Peyer's patch (tissue), 4 donors: ENCODE measurements around the gene ACP6. TPM values are rescaled to one million over a fixed set of nuclear protein-coding genes. Genes with fewer than 3 reads are reported as not detected.

Source experiments
- DNase-seq, 3 donors: peaks; one replicate each; pipeline ENCODE4 v3.0.0-alpha.2; 2017 to 2019
- H3K27ac ChIP-seq, 4 donors: fragments of 200-600 bp; sonication (generic); one replicate each; pipeline ENCODE4 v1.5.1; 2016 to 2019
- H3K27me3 ChIP-seq, 2 donors: fragments of 200-600 bp; sonication (generic); one replicate each; pipeline ENCODE4 v1.5.1; 2019
- H3K36me3 ChIP-seq, 3 donors: fragments of 200-600 bp; sonication (generic); one replicate each; pipeline ENCODE4 v1.5.1; 2016 to 2019
- H3K4me1 ChIP-seq, 4 donors: fragments of 200-600 bp; sonication (generic); one replicate each; pipeline ENCODE4 v1.5.1; 2016 to 2019
- H3K4me3 ChIP-seq, 4 donors: fragments of 200-600 bp; sonication (generic); 1 replicate in 3 of 4; 2 replicates in 1 of 4; pipeline ENCODE4 v1.5.1; 2016 to 2019; ENCODE audit warnings: mild to moderate bottlenecking in 1 of 4
- H3K9me3 ChIP-seq, 4 donors: fragments of 200-600 bp; sonication (generic); one replicate each; pipeline ENCODE4 v1.5.1; 2016 to 2019; ENCODE audit warnings: mild to moderate bottlenecking in 1 of 4
- CTCF ChIP-seq, 6 experiments: fragments of 450-650 bp in 4 of 6; fragments of 200-600 bp in 2 of 6; sonication (generic) in 1 of 6; IDR thresholded peaks; one replicate each; pipeline ENCODE4 v1.5.1; 2017 to 2019; ENCODE audit warnings: antibody characterized with exemption in 6 of 6, mild to moderate bottlenecking in 3 of 6, moderate library complexity in 1 of 6
- POLR2A ChIP-seq, 2 donors: fragments of 450-650 bp; IDR thresholded peaks; one replicate each; pipeline ENCODE4 v1.5.1; 2017; ENCODE audit warnings: antibody characterized with exemption in 2 of 2, mild to moderate bottlenecking in 2 of 2, moderate library complexity in 2 of 2
- total RNA-seq, 4 donors: library from RNA; depleted of rRNA; stranded (reverse); fragments of >200 nt; gene quantifications; one replicate each; pipeline ENCODE4 v1.1.0, GENCODE V29; 2016

ACP6 gene
- total RNA-seq, 4 donors from 2014 or later, result 12.3 to 33.0 (median 18.8) TPM

GRCh38 chr1:147630022-147630421 lies 40.3 kb downstream of the ACP6 start:
- H3K36me3 ChIP-seq, result no peaks in the 10 kb centered on the region
- no peak for TF ChIP-seq CTCF (IDR thresholded peaks at IDR 0.05)
- TF ChIP-seq POLR2A (IDR thresholded peaks at IDR 0.05), result no peak
- H3K4me3 ChIP-seq, result no peak overlapping the region
- no peak for DNase-seq
- H3K27ac ChIP-seq, result no peak overlapping the region
- H3K9me3 ChIP-seq, result no peaks in the 10 kb centered on the region
- peaks cover 0 to 5% (median 0%) of the 10 kb centered on the region in 4 donors for H3K4me1 ChIP-seq
- no peaks in the 10 kb centered on the region for H3K27me3 ChIP-seq

GRCh38 chr1:147628441-147628840 lies 41.9 kb downstream of the ACP6 start:
- H3K4me3 ChIP-seq, result no peak overlapping the region
- no peak for DNase-seq
- no peaks in the 10 kb centered on the region for H3K27me3 ChIP-seq
- H3K9me3 ChIP-seq, result no peaks in the 10 kb centered on the region
- H3K36me3 ChIP-seq, result peaks cover 0 to 11% (median 0%) of the 10 kb centered on the region in 3 donors
- no peak overlapping the region for H3K27ac ChIP-seq
- TF ChIP-seq POLR2A (IDR thresholded peaks at IDR 0.05) (no peak), CTCF (IDR thresholded peaks at IDR 0.05) (no peak)
- H3K4me1 ChIP-seq, result peaks cover 0 to 5% (median 0%) of the 10 kb centered on the region in 4 donors

GRCh38 chr1:147627435-147628110 lies 42.8 kb downstream of the ACP6 start:
- Histone ChIP-seq H3K36me3 (peaks cover 0 to 11% (median 0%) of the 10 kb centered on the region in 3 donors), H3K4me3 (no peak overlapping the region), H3K9me3 (no peaks in the 10 kb centered on the region), H3K27me3 (no peaks in the 10 kb centered on the region), H3K4me1 (peaks cover 0 to 5% (median 0%) of the 10 kb centered on the region in 4 donors), H3K27ac (no peak overlapping the region)
- DNase-seq, result peak in 2 of 3 donors; percentile 41 to 80
- TF ChIP-seq CTCF (IDR thresholded peaks at IDR 0.05), result peak; percentile 68 to 91 (median 73)
- no peak for TF ChIP-seq POLR2A (IDR thresholded peaks at IDR 0.05)

- peaks cover 0 to 5% (median 0%) of the 10 kb centered on the region in 4 donors for H3K4me1 ChIP-seq
- no peak for DNase-seq
- TF ChIP-seq CTCF (IDR thresholded peaks at IDR 0.05) (no peak), POLR2A (IDR thresholded peaks at IDR 0.05) (no peak)
- peaks cover 0 to 11% (median 0%) of the 10 kb centered on the region in 3 donors for H3K36me3 ChIP-seq
- no peaks in the 10 kb centered on the region for H3K27me3 ChIP-seq
- no peak overlapping the region for H3K27ac ChIP-seq
- no peak overlapping the region for H3K4me3 ChIP-seq
- no peaks in the 10 kb centered on the region for H3K9me3 ChIP-seq
Measured at GRCh38 chr1:147626739-147627138, 43.6 kb downstream of the ACP6 start.

- peaks cover 0 to 5% (median 0%) of the 10 kb centered on the region in 4 donors for H3K4me1 ChIP-seq
- no peaks in the 10 kb centered on the region for H3K9me3 ChIP-seq
- DNase-seq, result no peak
- no peak overlapping the region for H3K27ac ChIP-seq
- H3K27me3 ChIP-seq, result no peaks in the 10 kb centered on the region
- no peak for TF ChIP-seq CTCF (IDR thresholded peaks at IDR 0.05)
- TF ChIP-seq POLR2A (IDR thresholded peaks at IDR 0.05), result no peak
- no peak overlapping the region for H3K4me3 ChIP-seq
- H3K36me3 ChIP-seq, result peaks cover 0 to 11% (median 0%) of the 10 kb centered on the region in 3 donors
Measured at GRCh38 chr1:147626291-147626690, 44.0 kb downstream of the ACP6 start.
